Measurements from ENCODE around the gene TMEM95. TPM values are rescaled to one million over a fixed set of nuclear protein-coding genes. Genes with fewer than 3 reads are reported as not detected.

TMEM95 gene, protein sequence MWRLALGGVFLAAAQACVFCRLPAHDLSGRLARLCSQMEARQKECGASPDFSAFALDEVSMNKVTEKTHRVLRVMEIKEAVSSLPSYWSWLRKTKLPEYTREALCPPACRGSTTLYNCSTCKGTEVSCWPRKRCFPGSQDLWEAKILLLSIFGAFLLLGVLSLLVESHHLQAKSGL
- not detected for total RNA-seq
- long read RNA-seq: 0 reads

DNA sequence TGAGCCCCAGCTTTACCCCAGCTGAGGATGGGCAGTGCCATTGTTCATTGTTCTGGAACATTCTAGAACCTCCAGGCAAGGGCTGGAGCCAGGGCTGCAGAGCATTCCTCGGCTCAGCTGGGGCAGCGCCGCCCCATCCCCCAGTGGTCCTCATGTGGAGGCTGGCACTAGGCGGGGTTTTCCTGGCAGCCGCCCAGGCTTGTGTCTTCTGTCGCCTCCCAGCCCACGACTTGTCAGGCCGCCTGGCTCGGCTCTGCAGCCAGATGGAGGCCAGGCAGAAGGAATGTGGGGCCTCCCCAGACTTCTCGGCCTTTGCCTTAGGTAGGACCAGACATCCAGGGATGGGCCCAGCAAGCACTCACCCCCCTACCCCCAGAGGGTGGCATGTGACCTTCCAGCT, at the start of gene TMEM95:
TMEM95 (plus strand) TSS at position 104 of the 400 bp plus-strand sequence; CDS start at position 153, 49 bp downstream.
- no peak for ATAC-seq
- DNase-seq: no peak
- intact Hi-C loops (cut with DNase I, micrococcal nuclease): loop anchor here (10.0 kb wide), 2 partner anchors 80 to 220 kb away; partner anchors contain the start of genes CD68 (in 1 of the 2), FGF11 (in 1 of the 2) and TMEM102 (in 1 of the 2)

DNA sequence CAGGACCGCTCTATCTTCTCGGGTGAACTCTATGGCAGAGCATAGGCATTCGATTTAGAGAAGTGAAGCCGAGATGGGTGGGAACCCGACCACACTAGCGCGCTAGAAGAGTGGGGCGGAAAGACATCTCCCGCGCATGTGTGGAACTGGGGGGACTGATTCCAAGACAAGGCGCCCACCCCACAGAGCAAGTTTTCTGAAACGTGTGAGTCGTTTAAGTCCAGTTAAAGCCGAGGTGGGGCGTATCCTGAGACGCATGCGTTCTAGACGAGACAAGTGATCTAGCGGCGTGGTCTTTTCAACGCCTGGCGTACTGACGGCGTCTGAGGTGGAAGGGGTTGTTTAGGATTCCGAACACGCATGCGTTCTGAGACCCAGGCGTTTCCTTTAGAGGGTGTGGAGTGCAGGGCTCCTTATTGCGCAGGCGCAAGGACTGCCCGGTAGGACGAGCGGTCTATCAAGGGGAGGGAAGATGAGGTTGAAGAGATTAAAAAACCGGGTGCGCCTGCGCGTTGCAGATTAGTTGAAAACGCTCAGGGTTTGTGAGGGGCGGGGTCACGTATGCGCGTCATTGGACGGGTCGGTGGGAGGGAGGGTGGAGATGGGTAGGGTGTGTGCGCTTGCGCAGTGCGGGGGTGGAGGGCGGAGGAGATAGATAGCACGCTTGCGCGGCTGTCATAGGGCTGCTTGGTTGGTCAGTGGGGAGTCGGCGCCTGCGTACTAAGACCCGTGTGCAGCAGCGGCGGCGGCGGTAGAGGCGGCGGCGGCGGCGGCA, 47.9 kb upstream of the TMEM95 start, which contains the start of gene EIF5A:
EIF5A (plus strand) TSS at position 718 of the 775 bp plus-strand sequence. CDS start 2,008 bp downstream, outside the sequence.
- DNase-seq: peak; percentile 100
- intact Hi-C loops (cut with DNase I, micrococcal nuclease): no loop called here
- peak; percentile 78 for ATAC-seq

DNA sequence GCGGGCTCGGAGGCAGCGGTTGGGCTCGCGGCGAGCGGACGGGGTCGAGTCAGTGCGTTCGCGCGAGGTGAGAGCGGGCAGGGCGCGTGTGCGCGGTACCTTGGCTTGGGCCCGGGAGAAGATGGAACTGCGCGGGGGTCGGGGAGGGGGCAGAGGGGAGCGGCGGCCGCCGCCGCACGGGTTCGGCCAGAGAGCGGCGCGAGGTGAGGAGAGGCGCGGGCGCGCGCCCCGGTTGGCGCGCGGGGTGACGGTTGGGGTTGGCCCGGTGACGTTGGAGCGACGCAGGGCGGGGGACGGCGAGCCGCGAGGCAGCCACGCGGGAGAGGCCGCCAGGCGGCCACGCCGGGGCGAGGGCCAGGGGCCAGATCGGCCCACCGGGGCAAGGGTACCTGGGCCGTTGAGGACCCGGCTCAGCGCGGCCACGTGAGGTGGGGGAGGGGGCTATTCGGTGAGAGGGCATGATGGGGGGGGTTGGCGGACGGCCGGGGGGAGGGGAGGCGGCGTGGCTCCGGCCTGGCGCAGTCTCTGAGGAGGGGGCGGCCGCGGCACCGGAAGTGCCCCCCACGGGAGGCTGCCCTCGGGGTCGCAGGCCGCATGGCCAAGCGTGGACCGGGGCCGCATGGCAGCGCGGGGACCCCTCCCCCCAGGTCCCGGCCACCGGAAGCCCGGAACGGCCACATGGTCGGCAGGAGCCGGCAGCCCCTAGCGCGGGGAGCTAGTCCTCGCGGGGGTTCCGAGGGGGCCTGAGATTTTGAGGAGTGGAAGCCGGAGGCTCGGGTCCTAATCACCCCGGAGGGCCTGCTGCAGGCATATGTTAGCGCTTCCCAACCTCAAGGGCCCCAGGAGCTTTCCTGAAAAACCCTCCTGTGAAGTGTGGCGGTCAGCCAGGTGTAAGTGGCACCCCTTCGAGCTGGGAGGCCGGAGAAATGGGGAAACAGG, 47.0 kb upstream of the TMEM95 start:
- intact Hi-C loops (cut with DNase I, micrococcal nuclease): no loop called here
- peak; percentile 46 for ATAC-seq
- DNase-seq: peak in 1 of 2 donors; percentile 77

DNA sequence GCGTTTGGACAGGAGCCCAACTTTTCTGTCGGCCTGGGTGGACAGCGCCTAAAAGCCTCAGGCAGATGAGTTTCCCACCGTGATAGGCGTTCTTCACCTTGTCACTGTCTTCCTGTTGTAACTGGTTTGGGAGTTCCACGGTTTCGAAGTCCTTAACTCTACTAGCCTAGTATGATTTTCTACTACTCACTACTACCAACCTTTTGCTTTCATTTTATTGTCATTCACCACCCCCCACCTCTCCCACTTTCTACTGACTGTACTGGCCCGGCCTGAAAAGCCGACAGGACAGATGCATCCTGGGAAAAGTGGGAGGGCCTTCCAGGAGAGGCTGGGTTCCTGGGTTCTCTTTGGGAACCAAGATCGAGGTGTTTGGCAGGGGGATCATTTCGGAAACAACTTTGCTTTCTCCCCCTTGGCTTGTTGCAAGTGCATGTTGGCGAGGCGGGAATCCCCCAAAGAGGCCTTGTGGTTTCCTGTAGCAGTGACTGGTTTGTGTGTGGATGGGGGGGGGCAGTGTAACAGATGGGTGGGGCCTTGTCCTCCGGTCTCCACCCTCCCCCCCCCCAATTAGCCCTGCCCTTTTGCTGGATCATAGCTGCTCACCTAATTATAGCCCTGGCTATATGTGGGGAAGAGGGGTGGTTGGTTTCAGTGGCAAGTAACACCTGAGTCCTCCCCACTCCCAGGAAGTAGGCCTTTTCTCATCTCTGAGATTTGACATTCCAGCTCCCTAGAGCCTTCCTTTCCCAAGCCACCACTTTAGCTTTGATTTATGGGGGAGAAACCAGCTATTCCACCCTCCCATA, 46.1 kb upstream of the TMEM95 start:
- intact Hi-C loops (cut with DNase I, micrococcal nuclease): no loop called here
- DNase-seq (peak; percentile 81 to 89), ATAC-seq (peak; percentile 50)

DNA sequence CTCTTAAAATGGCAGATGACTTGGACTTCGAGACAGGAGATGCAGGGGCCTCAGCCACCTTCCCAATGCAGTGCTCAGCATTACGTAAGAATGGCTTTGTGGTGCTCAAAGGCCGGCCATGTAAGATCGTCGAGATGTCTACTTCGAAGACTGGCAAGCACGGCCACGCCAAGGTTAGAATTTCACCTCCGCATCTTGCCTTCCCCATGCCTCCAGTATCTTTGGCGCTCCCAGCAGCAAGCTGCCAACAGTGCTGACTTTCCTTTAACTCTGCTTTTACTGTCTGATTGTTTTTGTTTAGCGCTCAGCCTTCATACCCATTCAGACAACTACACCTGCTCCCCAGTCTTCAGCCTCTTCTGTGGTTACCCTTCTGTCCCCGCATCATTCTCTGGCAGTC, 45.3 kb upstream of the TMEM95 start:
- DNase-seq: no peak
- intact Hi-C loops (cut with DNase I, micrococcal nuclease): no loop called here
- ATAC-seq: no peak

DNA sequence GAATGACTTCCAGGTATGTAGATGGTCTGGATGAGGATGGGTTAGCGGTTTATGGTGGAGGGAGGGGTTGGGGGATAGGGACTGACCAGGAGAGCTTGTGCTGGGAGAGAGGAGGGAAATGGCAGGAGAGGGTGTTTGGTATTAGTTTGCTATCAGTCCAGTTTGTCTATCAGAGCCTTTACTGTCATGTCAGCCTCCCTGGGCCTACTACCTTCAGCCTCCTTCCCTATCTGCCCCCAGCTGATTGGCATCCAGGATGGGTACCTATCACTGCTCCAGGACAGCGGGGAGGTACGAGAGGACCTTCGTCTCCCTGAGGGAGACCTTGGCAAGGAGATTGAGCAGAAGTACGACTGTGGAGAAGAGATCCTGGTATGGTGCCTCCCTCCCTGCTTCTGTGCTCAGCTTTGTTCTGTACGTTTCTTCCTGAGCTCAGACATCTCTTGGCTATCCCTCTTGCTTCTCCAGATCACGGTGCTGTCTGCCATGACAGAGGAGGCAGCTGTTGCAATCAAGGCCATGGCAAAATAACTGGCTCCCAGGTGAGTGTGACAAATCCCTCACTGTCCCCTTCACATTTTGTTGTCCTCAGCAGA, 43.7 kb upstream of the TMEM95 start:
- intact Hi-C loops (cut with DNase I, micrococcal nuclease): no loop called here
- DNase-seq: no peak
- ATAC-seq: no peak

DNA sequence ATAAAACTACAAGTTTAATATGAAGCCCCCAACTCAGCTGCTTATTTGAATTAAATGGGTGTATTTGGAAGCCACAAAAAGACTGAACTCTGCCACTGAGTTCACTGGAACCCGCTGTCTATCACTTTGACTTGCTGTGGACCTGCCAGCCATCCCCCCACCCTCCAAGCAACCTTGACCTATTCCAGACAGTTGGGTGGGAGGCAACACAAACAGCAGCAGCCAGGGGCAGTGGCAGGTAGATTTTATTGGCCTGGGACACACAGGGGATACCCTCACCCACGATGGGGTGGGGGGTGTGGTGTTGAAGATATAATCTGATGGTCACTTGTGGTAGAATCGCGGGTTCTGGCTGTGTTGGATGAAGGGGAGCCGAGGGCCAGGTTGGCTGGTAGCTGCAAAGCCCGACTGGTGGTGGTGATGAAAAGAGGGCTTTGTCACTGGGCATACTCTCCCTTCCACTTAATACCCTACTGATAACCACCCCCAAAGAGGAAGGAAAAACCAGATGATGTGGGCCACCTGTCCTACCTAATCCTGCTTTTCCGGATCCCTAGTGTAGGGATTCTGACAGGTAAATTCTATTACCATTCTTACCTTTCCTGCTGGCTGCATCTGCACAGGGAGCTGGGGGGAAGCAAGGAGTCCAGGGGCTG, 42.4 kb upstream of the TMEM95 start:
- intact Hi-C loops (cut with DNase I, micrococcal nuclease): no loop called here
- DNase-seq (no peak), ATAC-seq (no peak)

DNA sequence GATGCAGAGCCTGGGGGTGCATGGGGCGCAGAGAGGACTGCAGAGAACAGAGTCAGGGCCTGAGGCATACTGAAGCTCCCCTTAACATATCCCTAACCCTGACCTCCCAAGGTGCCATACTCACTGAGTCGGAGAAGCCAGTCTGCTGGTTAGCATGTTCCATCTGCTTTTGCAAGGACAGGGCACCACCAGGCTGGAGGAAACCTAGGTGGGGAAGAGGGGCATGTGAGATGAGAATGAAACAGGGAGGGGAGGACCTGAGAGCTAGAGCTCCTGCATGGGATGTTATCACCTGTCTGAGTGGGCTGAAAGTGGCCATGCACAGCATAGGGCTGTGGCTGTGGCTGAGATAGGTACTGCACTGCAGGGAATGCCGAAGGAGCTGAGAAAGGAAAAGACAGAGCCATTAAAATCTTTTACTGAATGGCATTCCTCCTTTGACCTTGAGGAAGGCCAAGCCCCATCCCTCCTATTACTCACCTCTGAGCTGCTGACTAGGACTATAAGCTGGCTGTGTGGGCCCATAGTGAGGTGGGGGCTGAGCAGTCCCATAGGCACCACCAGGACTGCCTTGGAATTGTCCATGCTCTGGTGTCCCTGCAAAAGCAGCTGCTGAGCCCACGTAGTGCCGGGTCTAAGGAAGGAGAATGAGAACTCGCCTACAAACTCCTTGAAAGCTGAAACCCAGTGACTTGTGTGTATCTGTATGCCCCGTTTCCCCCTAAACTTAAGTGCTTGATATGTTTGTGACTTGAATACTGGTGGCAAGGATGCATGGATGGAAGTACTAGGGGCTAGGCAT, 41.7 kb upstream of the TMEM95 start:
- intact Hi-C loops (cut with DNase I, micrococcal nuclease): no loop called here
- DNase-seq: no peak
- ATAC-seq: no peak

DNA sequence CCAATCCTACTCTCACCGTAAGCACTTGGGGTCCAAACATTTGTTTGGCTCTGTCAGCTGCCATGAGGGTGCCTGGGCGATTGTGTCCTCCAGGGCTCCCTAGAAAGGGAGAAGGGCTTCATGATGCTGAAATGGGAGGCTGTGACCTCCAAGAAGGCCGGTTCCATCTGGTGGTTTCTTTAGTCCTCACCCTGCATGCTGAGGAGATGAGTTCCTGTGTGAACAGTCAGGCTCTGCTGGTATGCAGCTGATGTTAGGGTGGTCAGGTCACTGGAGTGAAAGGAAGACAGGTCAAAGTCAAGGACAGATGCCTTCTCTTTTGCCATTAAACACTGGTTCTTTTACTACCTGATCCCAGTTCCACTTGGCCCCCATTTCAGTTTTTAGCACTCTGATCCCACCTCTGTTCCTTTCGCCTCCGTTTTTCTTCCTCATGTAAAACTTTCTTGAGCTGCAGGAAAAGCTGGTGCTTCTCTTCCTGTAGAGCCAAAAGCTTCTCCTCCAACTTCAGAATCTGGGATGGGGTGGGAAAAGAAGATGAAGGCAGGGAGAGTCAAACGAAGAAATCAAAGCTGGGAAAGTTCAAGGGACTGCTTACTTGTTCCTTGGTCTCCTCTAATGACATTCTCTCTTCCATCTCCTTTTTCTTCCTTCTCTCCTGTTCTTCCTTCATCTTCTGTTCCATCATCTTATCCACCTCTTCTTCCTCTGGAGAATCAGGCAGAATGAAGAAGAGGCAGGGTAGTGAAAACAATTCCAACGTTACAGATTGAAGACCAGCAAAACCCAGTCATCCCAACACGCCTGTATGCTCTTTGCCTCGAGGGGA, 40.9 kb upstream of the TMEM95 start:
- DNase-seq (no peak), ATAC-seq (no peak)
- intact Hi-C loops (cut with DNase I, micrococcal nuclease): no loop called here

DNA sequence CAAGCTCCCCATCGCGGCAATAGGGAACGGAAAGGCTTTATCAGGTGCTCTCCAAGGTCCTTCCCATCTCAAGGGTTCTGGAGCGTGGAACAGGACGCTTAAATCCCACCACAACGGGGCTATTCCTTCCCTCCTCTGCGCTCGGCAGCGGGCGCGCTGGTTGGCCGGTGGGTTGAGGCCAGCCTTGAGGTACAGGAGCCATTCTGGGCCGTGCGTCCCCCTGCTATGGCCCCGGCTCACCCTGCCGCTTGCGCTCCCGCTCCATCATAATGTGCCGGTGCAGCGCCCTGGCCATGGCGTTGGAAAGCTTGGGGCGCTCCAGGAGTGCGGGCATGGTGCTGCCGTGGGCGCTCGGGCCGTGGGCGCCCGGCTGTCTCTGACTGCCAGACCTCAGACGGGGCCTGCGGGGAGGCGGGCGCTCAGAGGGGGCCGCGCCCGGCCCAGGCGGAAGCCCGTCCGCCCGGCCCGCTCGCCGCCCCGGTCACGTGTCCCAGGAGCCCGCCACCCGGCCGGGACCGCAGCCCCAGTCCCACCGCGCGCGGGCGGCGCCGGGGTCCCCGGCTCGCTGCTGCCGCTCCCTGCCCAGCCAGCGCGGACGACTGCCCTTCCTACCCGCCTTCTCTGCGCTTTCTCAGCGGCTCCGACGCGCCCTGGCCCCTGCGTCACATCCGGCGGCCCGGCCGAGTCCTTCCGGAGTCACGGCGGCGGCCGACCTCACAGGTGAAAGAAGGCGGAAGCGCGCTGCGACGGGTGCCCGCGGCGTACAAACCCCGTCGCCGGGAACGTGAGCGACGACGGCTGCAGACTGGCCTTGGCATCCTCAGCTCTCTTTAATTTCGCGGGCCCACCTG, 40.0 kb upstream of the TMEM95 start, which contains the start of gene GPS2:
GPS2 (minus strand) TSS at position 642 of the 851 bp plus-strand sequence; CDS start at position 334, 308 bp downstream.
- intact Hi-C loops (cut with DNase I, micrococcal nuclease): no loop called here
- DNase-seq: peak; percentile 92 to 97
- ATAC-seq: peak; percentile 90

DNA sequence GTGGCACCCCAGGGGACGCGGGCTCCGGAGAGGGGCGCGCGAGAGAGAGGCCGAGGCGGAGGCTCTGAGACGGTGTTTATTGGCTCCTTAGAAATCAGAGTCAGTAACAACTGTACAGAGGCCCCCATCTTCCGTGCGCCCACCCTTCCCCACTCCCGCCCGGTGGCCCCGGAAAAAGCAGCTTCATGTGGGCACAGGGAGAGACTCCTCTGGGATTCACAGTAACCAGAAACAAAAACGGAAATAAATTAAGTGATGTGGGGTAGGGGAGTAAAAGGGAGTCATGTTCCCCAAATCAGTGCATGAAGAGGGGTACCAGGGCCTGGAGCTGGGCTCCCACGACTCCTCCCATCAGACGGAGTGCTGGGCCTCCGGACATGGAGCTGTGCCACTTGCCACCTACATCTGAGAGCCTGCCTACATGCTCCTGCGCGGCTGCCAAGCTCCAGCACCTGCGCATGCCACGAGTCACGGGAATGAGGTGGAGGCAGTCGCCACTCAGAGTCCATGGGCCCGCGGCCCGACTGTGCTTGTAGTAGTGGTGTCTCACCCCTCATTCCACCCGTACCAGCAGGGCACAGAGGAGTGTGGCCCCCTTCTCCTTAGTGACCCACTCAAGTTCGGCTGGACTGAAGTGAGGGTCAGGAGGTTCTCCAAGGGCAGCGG, 39.3 kb upstream of the TMEM95 start:
- peak; percentile 12 for ATAC-seq
- intact Hi-C loops (cut with DNase I, micrococcal nuclease): no loop called here

DNA sequence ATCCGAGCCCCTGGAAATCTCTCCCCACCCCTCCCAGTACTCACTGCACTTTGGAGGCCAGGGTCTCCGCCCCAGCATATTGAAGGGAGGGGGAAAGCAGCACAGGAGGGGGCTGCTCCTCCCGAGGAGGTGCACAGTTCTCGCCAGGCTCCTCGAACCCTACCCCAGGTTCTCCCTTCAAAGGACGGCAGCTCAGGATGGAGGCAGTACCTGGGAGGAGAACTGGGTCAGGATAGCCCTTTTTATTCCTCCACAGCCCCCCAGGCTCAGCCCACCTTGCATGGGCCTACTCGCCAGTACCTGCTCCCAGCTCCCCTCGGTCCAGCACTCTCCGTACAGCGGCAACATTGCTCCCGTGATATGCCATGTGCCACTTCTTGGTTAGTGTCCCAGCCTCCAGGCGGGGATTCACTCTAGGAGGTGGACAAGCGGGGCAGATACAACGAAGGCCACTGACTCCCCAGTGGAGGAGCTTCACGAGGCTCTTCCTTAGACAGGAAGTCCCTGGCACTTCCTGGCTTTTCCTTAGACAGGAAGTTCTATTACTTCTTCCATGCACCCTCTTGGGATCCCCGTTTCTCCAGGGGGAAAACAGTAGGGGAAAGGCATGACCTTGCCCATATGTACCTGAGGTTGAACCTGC, 37.7 kb upstream of the TMEM95 start:
- intact Hi-C loops (cut with DNase I, micrococcal nuclease): no loop called here
- DNase-seq: no peak

More for the DNA sequence above, 39.3 kb upstream of the TMEM95 start:
- peak in 1 of 2 donors; percentile 32 for DNase-seq

DNA sequence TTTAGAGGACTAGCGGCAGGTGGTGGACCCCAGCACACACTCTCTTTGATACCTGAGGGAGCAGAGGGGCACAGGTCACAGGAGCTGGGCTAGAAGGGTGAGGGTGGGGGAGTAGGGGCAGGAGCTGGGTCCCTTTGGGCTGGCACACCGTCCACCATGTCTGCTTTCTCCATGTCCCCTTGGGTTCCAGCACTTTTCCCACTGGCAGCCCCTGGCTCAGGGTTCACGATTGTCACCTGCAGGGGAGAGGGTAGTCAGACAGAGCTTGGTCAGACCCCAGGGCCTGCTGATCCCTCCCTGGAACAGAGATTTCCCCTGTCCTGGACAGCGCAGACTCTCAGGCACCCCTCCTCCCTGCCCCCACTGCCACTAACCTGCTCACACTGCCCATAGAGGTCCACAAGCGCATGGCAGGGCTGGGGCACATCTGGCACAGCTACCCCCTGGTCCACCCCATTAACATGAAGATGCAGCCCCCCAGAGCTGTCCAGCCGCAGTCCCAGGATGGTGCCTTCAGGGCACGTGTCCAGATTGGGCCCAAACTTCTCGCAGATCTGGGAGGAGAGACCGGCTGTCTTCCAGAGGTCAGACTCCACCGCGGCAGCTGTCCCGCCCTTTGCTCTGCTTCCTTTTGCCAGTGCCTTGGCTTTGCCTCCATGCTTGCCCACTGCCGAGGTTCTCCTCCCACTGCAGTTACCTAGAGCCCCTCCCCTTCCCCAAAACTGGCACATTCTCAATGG, 36.7 kb upstream of the TMEM95 start:
- intact Hi-C loops (cut with DNase I, micrococcal nuclease): no loop called here
- no peak for DNase-seq
- no peak for ATAC-seq

More for the DNA sequence above, 37.7 kb upstream of the TMEM95 start:
- ATAC-seq: no peak

Data from left colon (tissue), 2 donors.